ENCODE measurements around the gene GLP1R. TPM values are rescaled to one million over a fixed set of nuclear protein-coding genes. Genes with fewer than 3 reads are reported as not detected.

GLP1R gene
- total RNA-seq, 1 donor from 2014 or later: not detected

- peaks cover 10% of the 10 kb centered on the region for H3K27me3 Mint-ChIP-seq (ENCODE audit: unreplicated experiment)
- peaks cover 5% of the 10 kb centered on the region for H3K4me1 Mint-ChIP-seq (ENCODE audit: low read depth, unreplicated experiment)
- no peak for DNase-seq
- TF ChIP-seq, protein P1, sequence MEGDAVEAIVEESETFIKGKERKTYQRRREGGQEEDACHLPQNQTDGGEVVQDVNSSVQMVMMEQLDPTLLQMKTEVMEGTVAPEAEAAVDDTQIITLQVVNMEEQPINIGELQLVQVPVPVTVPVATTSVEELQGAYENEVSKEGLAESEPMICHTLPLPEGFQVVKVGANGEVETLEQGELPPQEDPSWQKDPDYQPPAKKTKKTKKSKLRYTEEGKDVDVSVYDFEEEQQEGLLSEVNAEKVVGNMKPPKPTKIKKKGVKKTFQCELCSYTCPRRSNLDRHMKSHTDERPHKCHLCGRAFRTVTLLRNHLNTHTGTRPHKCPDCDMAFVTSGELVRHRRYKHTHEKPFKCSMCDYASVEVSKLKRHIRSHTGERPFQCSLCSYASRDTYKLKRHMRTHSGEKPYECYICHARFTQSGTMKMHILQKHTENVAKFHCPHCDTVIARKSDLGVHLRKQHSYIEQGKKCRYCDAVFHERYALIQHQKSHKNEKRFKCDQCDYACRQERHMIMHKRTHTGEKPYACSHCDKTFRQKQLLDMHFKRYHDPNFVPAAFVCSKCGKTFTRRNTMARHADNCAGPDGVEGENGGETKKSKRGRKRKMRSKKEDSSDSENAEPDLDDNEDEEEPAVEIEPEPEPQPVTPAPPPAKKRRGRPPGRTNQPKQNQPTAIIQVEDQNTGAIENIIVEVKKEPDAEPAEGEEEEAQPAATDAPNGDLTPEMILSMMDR (IDR thresholded peaks at IDR 0.05; ENCODE audit: partially characterized antibody, unreplicated experiment): no peak
- H3K9me3 Mint-ChIP-seq (ENCODE audit: unreplicated experiment): peaks cover 3% of the 10 kb centered on the region
- no peak overlapping the region for H3K4me3 Mint-ChIP-seq (ENCODE audit: unreplicated experiment)
- no peaks in the 10 kb centered on the region for H3K36me3 Mint-ChIP-seq (ENCODE audit: unreplicated experiment)
- no peak overlapping the region for H3K27ac Mint-ChIP-seq (ENCODE audit: unreplicated experiment)
These were observed 2.0 kb downstream of the GLP1R start for GRCh38 chr6:39050453-39051112.

- peaks cover 10% of the 10 kb centered on the region for H3K27me3 Mint-ChIP-seq (ENCODE audit: unreplicated experiment)
- peaks cover 5% of the 10 kb centered on the region for H3K4me1 Mint-ChIP-seq (ENCODE audit: low read depth, unreplicated experiment)
- no peak for DNase-seq
- H3K36me3 Mint-ChIP-seq (ENCODE audit: unreplicated experiment): no peaks in the 10 kb centered on the region
- TF ChIP-seq, protein P1 (IDR thresholded peaks at IDR 0.05; ENCODE audit: partially characterized antibody, unreplicated experiment): no peak
- H3K4me3 Mint-ChIP-seq (ENCODE audit: unreplicated experiment): no peak overlapping the region
- H3K9me3 Mint-ChIP-seq (ENCODE audit: unreplicated experiment): peaks cover 3% of the 10 kb centered on the region
- no peak overlapping the region for H3K27ac Mint-ChIP-seq (ENCODE audit: unreplicated experiment)
These were observed 3.0 kb downstream of the GLP1R start for GRCh38 chr6:39051399-39052122.

GRCh38 chr6:39053016-39053624 is 4.5 kb downstream of the GLP1R start:
- H3K9me3 Mint-ChIP-seq (ENCODE audit: unreplicated experiment): peaks cover 3% of the 10 kb centered on the region
- H3K27ac Mint-ChIP-seq (ENCODE audit: unreplicated experiment): no peak overlapping the region
- DNase-seq: no peak
- TF ChIP-seq, protein P1 (IDR thresholded peaks at IDR 0.05; ENCODE audit: partially characterized antibody, unreplicated experiment): no peak
- no peak overlapping the region for H3K4me3 Mint-ChIP-seq (ENCODE audit: unreplicated experiment)
- H3K27me3 Mint-ChIP-seq (ENCODE audit: unreplicated experiment): peaks cover 11% of the 10 kb centered on the region
- peaks cover 5% of the 10 kb centered on the region for H3K4me1 Mint-ChIP-seq (ENCODE audit: low read depth, unreplicated experiment)
- H3K36me3 Mint-ChIP-seq (ENCODE audit: unreplicated experiment): no peaks in the 10 kb centered on the region

DNA sequence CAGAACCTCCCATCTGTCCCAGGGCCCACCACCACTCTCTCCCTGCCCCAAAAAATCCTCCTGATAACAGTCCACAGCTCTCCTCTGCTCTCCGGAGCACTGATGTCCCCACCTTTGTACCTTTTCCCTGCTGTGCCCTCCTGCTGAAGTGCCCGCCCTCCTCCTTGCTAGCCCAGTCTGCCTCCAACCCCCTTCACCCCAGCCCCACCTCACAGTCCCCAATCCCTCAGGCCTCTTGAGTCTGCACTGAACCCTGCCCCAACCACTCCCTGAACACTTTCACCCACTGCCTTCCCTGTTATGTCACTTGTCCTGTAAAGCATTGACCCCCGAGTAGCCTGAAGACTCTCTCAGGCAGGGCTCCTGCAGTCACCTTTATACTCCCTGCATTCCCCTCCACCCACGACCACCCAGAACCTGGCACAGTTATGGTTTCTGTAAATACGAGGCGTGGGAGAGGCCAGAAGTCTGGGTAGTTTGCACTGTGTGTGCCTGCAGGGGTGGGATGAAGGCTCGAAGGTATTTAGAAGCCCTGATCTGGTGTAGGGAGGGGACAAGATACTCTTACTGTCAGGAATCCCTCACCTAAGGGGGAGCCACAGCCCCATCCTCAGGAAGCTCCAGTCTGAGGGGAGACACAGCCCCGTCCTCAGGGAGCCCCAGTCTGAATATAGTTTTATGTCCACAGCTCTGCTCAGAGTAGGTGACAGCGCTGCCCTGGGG is 5.4 kb downstream of the GLP1R start:
- Mint-ChIP-seq H3K27me3 (ENCODE audit: unreplicated experiment) (peaks cover 11% of the 10 kb centered on the region), H3K4me3 (ENCODE audit: unreplicated experiment) (no peak overlapping the region), H3K36me3 (ENCODE audit: unreplicated experiment) (no peaks in the 10 kb centered on the region), H3K27ac (ENCODE audit: unreplicated experiment) (no peak overlapping the region), H3K9me3 (ENCODE audit: unreplicated experiment) (peaks cover 3% of the 10 kb centered on the region), H3K4me1 (ENCODE audit: low read depth, unreplicated experiment) (peaks cover 5% of the 10 kb centered on the region)
- TF ChIP-seq, protein P1 (IDR thresholded peaks at IDR 0.05; ENCODE audit: partially characterized antibody, unreplicated experiment): no peak
- no peak for DNase-seq

Data from glutamatergic neuron (in vitro differentiated cells).